ENCODE data around the gene ZPBP. TPM values are rescaled to one million over a fixed set of nuclear protein-coding genes. Genes with fewer than 3 reads are reported as not detected.
"Not testable (repeated sequence)": the region's sequence is repeated elsewhere in the genome, so short reads cannot be mapped to it uniquely, and the experiment has no call there.

Gene ZPBP
- total RNA-seq, 2 donors from 2014 or later: not detected

DNA sequence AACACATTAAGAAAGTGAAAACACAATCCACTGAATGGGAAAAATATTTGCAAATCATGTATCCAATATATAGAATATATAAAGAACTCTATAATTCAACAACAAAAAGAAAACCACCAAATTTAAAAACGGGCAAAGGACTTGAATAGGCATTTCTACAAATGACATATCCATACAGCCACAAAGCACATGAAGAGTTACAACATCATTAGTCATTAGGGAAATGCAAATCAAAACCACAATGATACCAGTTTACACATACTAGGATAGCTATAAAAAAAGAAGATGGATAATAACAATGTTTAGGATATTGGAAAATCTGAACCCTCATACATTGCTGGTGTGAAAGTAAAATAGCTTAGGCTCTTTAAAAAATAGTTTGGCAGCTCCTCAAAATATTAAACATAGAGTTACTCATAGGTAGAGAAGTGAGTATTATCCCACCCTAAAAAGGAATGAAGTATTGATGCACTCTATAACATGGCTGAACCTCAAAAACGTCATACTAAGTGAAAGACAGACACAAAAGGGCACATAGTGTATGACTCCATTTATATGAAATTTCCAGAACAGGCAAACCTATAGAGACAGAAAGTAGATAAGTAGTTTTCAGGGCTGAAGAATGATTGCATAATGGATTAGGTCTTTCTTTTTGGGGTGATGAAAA, 4.5 kb downstream of the ZPBP start:
- DNase-seq: no peak
- no peak overlapping the region for H3K27ac Mint-ChIP-seq
- peaks cover 5% of the 10 kb centered on the region for H3K27me3 Mint-ChIP-seq
- H3K4me3 Mint-ChIP-seq: no peak overlapping the region
- no peaks in the 10 kb centered on the region for H3K9me3 ChIP-seq (ENCODE audit: control insufficient read depth, low read length, poor library complexity, severe bottlenecking)
- H3K36me3 Mint-ChIP-seq (ENCODE audit: low read depth): no peaks in the 10 kb centered on the region
- no peak for ATAC-seq
- peaks cover 9% of the 10 kb centered on the region for H3K4me1 Mint-ChIP-seq

DNA sequence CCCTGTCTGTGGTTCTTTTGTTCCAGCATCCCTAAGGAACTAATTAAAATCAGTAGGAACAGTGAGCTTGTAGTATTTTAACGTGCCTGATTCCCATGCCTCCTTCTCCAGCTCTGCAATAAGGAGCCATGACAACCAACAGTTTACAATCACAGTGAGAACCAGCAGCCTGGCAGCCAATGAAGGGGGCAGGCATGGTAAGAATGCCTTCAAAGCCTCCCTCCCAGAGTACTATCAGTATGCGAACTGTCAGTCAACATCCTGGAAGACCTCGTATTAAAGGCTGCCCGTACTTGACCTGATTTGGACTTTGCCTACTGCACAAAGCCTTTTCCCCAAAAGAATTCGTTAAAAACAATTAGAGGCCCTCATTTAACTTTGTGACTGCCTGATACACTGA, 7.7 kb downstream of the ZPBP start:
- Mint-ChIP-seq H3K36me3 (ENCODE audit: low read depth) (peaks cover 3% of the 10 kb centered on the region), H3K27me3 (peaks cover 17% of the 10 kb centered on the region), H3K4me1 (no peaks in the 10 kb centered on the region), H3K4me3 (no peak overlapping the region), H3K27ac (no peak overlapping the region)
- ATAC-seq: no peak
- H3K9me3 ChIP-seq (ENCODE audit: control insufficient read depth, low read length, poor library complexity, severe bottlenecking): no peaks in the 10 kb centered on the region
- no peak for DNase-seq

DNA sequence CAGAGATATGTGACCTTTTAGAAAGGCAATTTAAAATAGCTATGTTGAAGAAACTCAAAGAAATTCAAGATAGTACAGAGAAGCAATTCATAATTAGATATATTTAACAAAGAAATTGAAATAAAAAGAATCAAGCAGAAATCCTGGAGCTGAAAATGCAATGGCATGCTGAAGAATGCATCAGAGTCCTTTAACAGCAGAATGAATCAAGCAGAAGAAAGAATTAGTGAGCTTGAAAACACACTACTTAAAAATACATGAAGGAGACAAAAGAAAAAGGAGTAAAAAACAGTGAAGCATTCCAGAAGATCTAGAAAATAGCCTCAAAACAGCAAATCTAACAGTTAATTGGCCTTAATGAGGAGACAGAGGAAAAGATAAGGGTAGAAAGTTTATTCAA, 20.0 kb downstream of the ZPBP start:
- Mint-ChIP-seq H3K36me3 (ENCODE audit: low read depth) (peaks cover 4% of the 10 kb centered on the region), H3K27ac (no peak overlapping the region), H3K4me3 (no peak overlapping the region), H3K4me1 (peaks cover 20% of the 10 kb centered on the region), H3K27me3 (peaks cover 6% of the 10 kb centered on the region)
- ATAC-seq (no peak), DNase-seq (no peak)
- no peaks in the 10 kb centered on the region for H3K9me3 ChIP-seq (ENCODE audit: control insufficient read depth, low read length, poor library complexity, severe bottlenecking)

DNA sequence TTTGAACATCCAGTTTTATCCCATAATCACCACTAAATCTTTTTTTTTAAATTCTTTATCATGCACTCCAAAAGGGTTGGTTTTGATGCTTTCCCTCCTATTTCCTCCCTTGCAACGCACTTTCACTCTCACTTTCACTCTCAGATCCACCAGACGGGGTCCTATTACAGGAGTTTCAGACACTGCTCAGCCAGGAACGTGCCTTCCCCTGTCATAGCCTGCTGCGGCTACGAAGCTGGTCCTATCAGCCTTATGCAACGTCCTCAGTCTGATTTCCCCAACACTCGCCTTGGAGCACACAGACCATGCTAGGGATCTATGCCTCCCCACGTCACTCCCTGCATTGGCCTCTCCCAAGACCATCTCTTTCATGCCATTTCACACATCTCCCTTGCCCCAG, 23.4 kb downstream of the ZPBP start:
- Mint-ChIP-seq H3K27ac (peak overlapping the region; percentile 93), H3K4me3 (peak overlapping the region; percentile 91), H3K4me1 (peaks cover 20% of the 10 kb centered on the region), H3K36me3 (ENCODE audit: low read depth) (peaks cover 4% of the 10 kb centered on the region), H3K27me3 (no peaks in the 10 kb centered on the region)
- no peaks in the 10 kb centered on the region for H3K9me3 ChIP-seq (ENCODE audit: control insufficient read depth, low read length, poor library complexity, severe bottlenecking)
- DNase-seq (no peak), ATAC-seq (peak; percentile 59)

DNA sequence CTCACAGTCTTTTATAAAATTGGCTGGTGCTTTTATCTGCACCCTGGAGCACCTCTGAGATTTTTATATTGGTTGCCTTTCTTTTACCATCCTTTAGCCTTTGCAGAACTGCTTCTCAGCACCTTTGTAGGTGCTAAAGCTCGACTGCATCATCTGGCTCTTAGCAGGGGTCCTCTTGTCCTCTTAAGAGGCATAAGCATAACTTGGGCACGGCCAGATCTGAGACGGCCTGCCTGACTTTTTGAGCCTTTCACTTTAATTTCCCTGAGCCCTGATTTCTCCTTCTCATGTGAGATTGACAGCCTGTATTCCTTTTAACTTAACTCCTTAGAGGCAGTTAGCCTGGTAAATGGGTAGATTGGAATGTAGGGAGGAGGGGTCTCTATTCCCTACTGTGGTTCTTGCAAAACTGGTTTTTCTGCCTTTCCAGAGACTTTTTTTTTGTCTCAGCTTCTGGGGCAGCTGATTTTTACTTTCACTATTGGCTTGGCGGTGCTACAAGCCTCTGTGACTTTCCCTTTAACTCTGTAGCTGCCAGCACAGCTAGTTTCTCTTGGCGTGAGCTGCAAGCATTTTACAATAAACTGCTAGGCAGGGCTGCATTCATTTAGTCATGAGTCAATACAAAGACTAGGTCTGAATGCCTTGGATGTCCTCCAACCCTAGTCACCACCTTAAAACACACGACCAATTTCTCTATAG, 24.0 kb downstream of the ZPBP start:
- DNase-seq: no peak
- Mint-ChIP-seq H3K4me1 (peaks cover 20% of the 10 kb centered on the region), H3K27ac (peak overlapping the region; percentile 93), H3K27me3 (no peaks in the 10 kb centered on the region), H3K4me3 (peak overlapping the region; percentile 91), H3K36me3 (ENCODE audit: low read depth) (peaks cover 4% of the 10 kb centered on the region)
- peak; percentile 75 for ATAC-seq
- no peaks in the 10 kb centered on the region for H3K9me3 ChIP-seq (ENCODE audit: control insufficient read depth, low read length, poor library complexity, severe bottlenecking)

DNA sequence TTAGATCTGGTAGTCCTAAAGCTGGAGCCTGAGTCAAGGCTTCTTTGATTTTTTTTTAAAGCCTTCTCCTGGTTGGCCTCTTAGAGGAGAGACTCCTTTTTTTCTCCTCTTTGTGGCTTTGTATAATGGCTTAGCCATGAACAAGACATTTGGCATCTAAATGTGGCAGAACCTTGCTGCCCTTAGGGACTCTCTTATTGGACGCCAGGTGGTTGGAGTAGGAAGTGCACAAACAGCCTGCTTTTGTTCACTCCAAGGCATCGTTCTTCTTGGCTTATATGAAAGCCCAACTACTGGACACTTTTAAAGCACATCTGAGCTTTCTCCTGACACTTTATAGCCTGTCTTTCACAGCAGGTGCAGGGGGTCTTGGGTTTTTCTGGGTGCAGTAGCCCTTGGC, 25.0 kb downstream of the ZPBP start:
- H3K36me3 Mint-ChIP-seq (ENCODE audit: low read depth): peaks cover 4% of the 10 kb centered on the region
- no peaks in the 10 kb centered on the region for H3K9me3 ChIP-seq (ENCODE audit: control insufficient read depth, low read length, poor library complexity, severe bottlenecking)
- peak; percentile 73 for ATAC-seq
- peak overlapping the region; percentile 91 for H3K4me3 Mint-ChIP-seq
- peak in 1 of 3 donors; percentile 11 for DNase-seq
- peaks cover 20% of the 10 kb centered on the region for H3K4me1 Mint-ChIP-seq
- H3K27ac Mint-ChIP-seq: peak overlapping the region; percentile 93
- no peaks in the 10 kb centered on the region for H3K27me3 Mint-ChIP-seq

DNA sequence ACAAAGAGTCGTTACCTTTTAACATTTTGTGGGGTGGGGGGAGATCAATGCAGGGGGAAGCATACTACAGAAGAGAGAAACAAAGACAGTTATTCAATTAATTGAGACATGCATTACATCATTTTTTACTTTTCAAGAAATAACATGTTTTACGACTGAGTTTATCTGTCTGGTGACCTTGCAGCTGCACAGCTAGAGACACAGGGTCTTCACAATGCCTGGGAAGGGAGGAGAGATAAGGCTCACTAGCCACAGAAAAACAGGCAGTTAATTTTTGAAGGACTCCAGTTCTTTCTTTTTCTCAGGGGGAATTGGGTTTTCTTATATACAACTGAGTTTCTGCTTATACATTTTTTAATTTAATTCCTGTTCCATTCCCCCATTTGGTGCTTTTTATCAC, 30.1 kb downstream of the ZPBP start:
- peaks cover 5% of the 10 kb centered on the region for H3K4me1 Mint-ChIP-seq
- no peak overlapping the region for H3K27ac Mint-ChIP-seq
- peaks cover 6% of the 10 kb centered on the region for H3K27me3 Mint-ChIP-seq
- DNase-seq (no peak), ATAC-seq (no peak)
- no peak overlapping the region for H3K4me3 Mint-ChIP-seq
- H3K36me3 Mint-ChIP-seq (ENCODE audit: low read depth): no peaks in the 10 kb centered on the region
- no peaks in the 10 kb centered on the region for H3K9me3 ChIP-seq (ENCODE audit: control insufficient read depth, low read length, poor library complexity, severe bottlenecking)

DNA sequence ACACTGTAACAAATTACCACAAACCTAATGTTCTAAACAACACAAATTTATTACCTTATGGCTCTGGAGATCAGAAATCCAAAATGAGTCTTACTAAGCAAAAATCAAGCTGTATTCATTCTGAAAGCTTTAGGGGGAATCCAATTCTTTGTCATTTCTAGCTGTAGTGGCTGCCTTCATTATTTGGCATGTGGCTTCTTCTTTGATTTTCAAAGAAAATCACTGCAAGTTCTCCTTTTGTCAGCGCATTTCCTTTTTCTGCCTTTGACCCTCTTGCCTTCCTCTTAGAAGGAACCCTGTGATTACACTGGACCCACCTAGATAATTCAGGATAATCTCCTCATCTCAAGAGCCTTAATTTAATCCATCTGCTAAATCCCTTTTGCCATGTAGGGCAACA, 36.9 kb downstream of the ZPBP start:
- Mint-ChIP-seq H3K27me3 (peaks cover 20% of the 10 kb centered on the region), H3K4me1 (peaks cover 5% of the 10 kb centered on the region), H3K4me3 (no peak overlapping the region), H3K36me3 (ENCODE audit: low read depth) (peaks cover 2% of the 10 kb centered on the region), H3K27ac (no peak overlapping the region)
- ATAC-seq (no peak), DNase-seq (no peak)
- H3K9me3 ChIP-seq (ENCODE audit: control insufficient read depth, low read length, poor library complexity, severe bottlenecking): no peaks in the 10 kb centered on the region

DNA sequence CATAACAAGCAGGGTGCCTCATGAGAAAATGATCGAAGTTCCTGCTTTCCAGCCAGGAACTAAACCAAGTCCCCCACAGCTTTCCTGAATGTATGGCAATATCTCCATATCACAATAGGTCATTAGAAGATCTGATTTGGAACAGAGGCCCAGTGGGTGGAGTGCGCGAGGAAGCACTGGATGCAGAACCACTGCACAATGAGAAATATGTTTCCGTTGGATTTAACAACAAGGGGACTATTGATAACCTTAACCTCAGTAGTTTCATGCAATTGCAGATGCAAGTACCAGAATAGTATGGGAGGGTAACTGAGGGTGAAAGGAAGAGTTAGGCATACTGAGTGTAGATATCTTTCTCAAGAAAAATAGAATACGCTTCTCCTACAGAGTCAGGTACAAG, 45.3 kb downstream of the ZPBP start:
- DNase-seq (no peak), ATAC-seq (no peak)
- H3K4me1 Mint-ChIP-seq: no peaks in the 10 kb centered on the region
- no peak overlapping the region for H3K27ac Mint-ChIP-seq
- no peak overlapping the region for H3K4me3 Mint-ChIP-seq
- no peaks in the 10 kb centered on the region for H3K9me3 ChIP-seq (ENCODE audit: control insufficient read depth, low read length, poor library complexity, severe bottlenecking)
- no peaks in the 10 kb centered on the region for H3K36me3 Mint-ChIP-seq (ENCODE audit: low read depth)
- H3K27me3 Mint-ChIP-seq: peaks cover 12% of the 10 kb centered on the region

DNA sequence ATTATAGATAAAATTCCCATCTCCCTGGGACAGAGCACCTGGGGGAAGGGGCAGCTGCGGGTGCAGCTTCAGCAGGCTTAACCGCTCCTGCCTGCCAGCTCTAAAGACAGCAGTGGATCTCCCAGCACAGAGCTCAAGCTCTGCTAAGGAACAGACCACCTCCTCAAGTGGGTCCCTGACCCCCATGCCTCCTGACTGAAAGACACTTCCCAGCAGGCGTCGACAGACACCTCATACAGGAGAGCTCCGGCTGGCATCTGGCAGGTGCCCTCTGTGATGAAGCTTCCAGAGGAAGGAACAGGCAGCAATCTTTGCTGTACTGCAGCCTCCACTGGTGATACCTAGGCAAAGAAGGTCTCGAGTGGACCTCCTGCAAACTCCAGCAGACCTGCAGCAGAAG, 51.9 kb downstream of the ZPBP start:
- not testable (repeated sequence) for H3K36me3 Mint-ChIP-seq (ENCODE audit: low read depth); H3K9me3 ChIP-seq (ENCODE audit: control insufficient read depth, low read length, poor library complexity, severe bottlenecking); H3K4me1 Mint-ChIP-seq; DNase-seq; H3K27ac Mint-ChIP-seq; ATAC-seq; H3K4me3 Mint-ChIP-seq
- H3K27me3 Mint-ChIP-seq: peaks cover 19% of the 10 kb centered on the region

DNA sequence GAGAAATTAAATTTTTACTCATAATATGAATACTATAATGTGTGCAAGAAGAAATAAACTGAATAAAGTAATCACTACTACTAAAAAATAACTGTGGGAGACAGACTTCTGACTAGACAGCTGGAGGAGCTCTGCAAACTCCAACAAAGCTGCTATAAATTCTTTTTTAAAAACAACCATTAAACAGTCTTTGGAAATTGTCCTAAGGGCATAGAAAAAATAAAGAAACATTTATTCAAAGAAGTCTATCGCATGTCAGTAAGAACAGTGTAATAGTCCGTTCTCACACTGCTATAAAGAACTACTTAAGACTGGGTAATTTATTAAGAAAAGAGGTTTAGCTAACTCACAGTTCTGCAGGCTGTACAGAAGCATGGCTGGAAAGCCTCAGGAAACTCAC, 56.0 kb downstream of the ZPBP start:
- H3K9me3 ChIP-seq (ENCODE audit: control insufficient read depth, low read length, poor library complexity, severe bottlenecking): no peaks in the 10 kb centered on the region
- no peak for ATAC-seq
- Mint-ChIP-seq H3K36me3 (ENCODE audit: low read depth) (no peaks in the 10 kb centered on the region), H3K4me3 (no peak overlapping the region), H3K27me3 (peaks cover 29% of the 10 kb centered on the region), H3K27ac (no peak overlapping the region), H3K4me1 (no peaks in the 10 kb centered on the region)
- no peak for DNase-seq

DNA sequence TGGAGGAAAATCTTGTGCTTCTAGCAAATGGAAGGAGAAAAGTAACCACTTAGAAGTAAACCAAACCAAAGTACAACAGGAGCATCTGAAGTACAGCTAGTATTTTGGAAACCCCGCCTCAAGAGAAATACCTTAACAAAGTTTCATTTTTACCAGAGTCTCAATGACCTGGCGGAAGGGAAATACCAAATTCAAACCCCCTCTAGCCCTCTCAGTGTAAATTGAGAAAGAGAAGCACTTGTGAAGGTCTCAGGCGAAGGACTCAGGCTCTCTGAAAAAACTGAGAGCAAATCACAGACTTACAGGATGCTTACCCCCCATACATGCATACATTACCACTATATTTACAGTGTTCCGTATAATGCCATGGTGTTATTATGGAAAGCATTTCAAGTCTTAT, 70.1 kb downstream of the ZPBP start:
- H3K9me3 ChIP-seq (ENCODE audit: control insufficient read depth, low read length, poor library complexity, severe bottlenecking): no peaks in the 10 kb centered on the region
- H3K4me3 Mint-ChIP-seq: no peak overlapping the region
- H3K36me3 Mint-ChIP-seq (ENCODE audit: low read depth): peaks cover 3% of the 10 kb centered on the region
- ATAC-seq (no peak), DNase-seq (no peak)
- H3K27ac Mint-ChIP-seq: no peak overlapping the region
- H3K27me3 Mint-ChIP-seq: peaks cover 36% of the 10 kb centered on the region
- no peaks in the 10 kb centered on the region for H3K4me1 Mint-ChIP-seq

DNA sequence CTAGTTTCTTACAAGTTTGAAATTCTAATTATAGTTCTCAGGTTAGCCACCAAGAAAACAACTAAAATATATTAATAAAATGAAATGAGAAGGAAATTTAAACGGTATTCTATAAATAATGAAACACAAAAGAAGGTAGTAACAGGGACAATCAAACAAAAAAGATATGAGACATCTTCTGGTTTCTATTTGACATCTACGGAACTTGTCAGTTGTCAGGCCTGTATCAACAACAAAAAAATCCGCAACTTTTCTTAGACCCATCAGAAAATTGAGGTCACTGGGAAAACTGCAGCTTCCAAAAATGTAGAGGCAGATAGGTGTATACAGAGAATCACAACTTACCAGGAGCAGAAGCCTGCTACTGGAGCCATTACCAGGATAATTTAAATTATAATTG, 70.6 kb downstream of the ZPBP start:
- peaks cover 34% of the 10 kb centered on the region for H3K27me3 Mint-ChIP-seq
- H3K9me3 ChIP-seq (ENCODE audit: control insufficient read depth, low read length, poor library complexity, severe bottlenecking): no peaks in the 10 kb centered on the region
- ATAC-seq: no peak
- H3K36me3 Mint-ChIP-seq (ENCODE audit: low read depth): peaks cover 3% of the 10 kb centered on the region
- no peak for DNase-seq
- no peak overlapping the region for H3K4me3 Mint-ChIP-seq
- H3K27ac Mint-ChIP-seq: no peak overlapping the region
- H3K4me1 Mint-ChIP-seq: no peaks in the 10 kb centered on the region

DNA sequence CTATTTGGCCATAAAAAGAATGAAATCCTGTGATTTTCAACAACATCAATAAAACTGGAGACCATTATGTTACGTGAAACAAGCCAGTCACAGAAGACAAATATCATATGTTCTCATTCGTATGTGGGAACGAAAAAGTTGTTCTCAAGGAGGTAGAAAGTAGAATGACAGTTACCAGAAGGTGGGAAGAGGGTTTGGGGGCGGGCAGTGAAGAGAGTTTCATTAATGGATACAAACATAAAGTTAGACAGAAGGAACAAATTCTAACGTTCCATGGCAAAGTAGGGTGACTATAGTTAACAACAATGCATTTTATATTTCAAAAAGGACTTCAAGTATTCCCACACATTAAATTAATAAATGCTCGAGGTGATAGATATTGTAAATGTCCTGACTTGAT, 97.4 kb downstream of the ZPBP start:
- Mint-ChIP-seq H3K4me1 (no peaks in the 10 kb centered on the region), H3K4me3 (no peak overlapping the region), H3K27ac (no peak overlapping the region), H3K36me3 (ENCODE audit: low read depth) (no peaks in the 10 kb centered on the region), H3K27me3 (peaks cover 6% of the 10 kb centered on the region)
- ATAC-seq (no peak), DNase-seq (no peak)
- no peaks in the 10 kb centered on the region for H3K9me3 ChIP-seq (ENCODE audit: control insufficient read depth, low read length, poor library complexity, severe bottlenecking)

All from T-helper 17 cell (primary cell).